Ishikawa (cell line): Measurements from ENCODE around the gene KMT2D.

Experiments
- CEBPB ChIP-seq: IDR thresholded peaks from 2 replicates; pipeline ENCODE4 v1.6.1; 2012
- CREB1 ChIP-seq: IDR thresholded peaks from 2 replicates; pipeline ENCODE4 v1.6.1; 2012; ENCODE audit warnings: low read depth
- EGR1 ChIP-seq: IDR thresholded peaks from 2 replicates; pipeline ENCODE4 v1.6.1; 2012
- EP300 ChIP-seq: IDR thresholded peaks from 2 replicates; pipeline ENCODE4 v1.6.1; 2012; ENCODE audit warnings: borderline replicate concordance
- FOXM1 ChIP-seq: IDR thresholded peaks from 2 replicates; pipeline ENCODE4 v1.6.1; 2012; ENCODE audit warnings: low read depth, borderline replicate concordance
- NFIC ChIP-seq: IDR thresholded peaks from 2 replicates; pipeline ENCODE4 v1.6.1; 2012
- RAD21 ChIP-seq: IDR thresholded peaks from 2 replicates; pipeline ENCODE4 v1.6.1; 2012; ENCODE audit warnings: low read depth
- TAF1 ChIP-seq: IDR thresholded peaks from 2 replicates; pipeline ENCODE4 v1.6.1; 2012; ENCODE audit warnings: low read depth, mild to moderate bottlenecking
- TCF12 ChIP-seq: IDR thresholded peaks from 2 replicates; pipeline ENCODE4 v1.6.1; 2012; ENCODE audit warnings: low read depth
- TEAD4 ChIP-seq: IDR thresholded peaks from 2 replicates; pipeline ENCODE4 v1.6.1; 2012
- USF1 ChIP-seq: IDR thresholded peaks from 2 replicates; pipeline ENCODE4 v1.6.1; 2012
- YY1 ChIP-seq: IDR thresholded peaks from 2 replicates; pipeline ENCODE4 v1.6.1; 2012; ENCODE audit warnings: low read depth
- ZBTB7A ChIP-seq: IDR thresholded peaks from 2 replicates; pipeline ENCODE4 v1.6.1; 2012; ENCODE audit warnings: low read depth
- TF ChIP-seq, protein P1 (sequence below): IDR thresholded peaks from 2 replicates; pipeline ENCODE4 v1.6.1; 2012; ENCODE audit warnings: low read depth, mild to moderate bottlenecking
- TF ChIP-seq, protein P2 (sequence below): IDR thresholded peaks from 2 replicates; pipeline ENCODE4 v1.6.1; 2012

KMT2D gene

GRCh38 chr12:49060237-49061156, at the start of gene KMT2D:
Gene KMT2D (minus strand): TSS chr12:49060794. CDS start chr12:49055324, 5,470 bp downstream.
- no peak for TF ChIP-seq RAD21
- TF ChIP-seq ZBTB7A, result peak; percentile 96; the same call in 1 of the 2 replicates
- TF ChIP-seq, protein P1, sequence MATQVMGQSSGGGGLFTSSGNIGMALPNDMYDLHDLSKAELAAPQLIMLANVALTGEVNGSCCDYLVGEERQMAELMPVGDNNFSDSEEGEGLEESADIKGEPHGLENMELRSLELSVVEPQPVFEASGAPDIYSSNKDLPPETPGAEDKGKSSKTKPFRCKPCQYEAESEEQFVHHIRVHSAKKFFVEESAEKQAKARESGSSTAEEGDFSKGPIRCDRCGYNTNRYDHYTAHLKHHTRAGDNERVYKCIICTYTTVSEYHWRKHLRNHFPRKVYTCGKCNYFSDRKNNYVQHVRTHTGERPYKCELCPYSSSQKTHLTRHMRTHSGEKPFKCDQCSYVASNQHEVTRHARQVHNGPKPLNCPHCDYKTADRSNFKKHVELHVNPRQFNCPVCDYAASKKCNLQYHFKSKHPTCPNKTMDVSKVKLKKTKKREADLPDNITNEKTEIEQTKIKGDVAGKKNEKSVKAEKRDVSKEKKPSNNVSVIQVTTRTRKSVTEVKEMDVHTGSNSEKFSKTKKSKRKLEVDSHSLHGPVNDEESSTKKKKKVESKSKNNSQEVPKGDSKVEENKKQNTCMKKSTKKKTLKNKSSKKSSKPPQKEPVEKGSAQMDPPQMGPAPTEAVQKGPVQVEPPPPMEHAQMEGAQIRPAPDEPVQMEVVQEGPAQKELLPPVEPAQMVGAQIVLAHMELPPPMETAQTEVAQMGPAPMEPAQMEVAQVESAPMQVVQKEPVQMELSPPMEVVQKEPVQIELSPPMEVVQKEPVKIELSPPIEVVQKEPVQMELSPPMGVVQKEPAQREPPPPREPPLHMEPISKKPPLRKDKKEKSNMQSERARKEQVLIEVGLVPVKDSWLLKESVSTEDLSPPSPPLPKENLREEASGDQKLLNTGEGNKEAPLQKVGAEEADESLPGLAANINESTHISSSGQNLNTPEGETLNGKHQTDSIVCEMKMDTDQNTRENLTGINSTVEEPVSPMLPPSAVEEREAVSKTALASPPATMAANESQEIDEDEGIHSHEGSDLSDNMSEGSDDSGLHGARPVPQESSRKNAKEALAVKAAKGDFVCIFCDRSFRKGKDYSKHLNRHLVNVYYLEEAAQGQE, result no peak
- peak; percentile 62 for TF ChIP-seq FOXM1
- TF ChIP-seq EP300, result peak; percentile 73
- peak; percentile 48; the same call in 1 of the 2 replicates for TF ChIP-seq CEBPB
- TF ChIP-seq YY1, result peak; percentile 92
- TF ChIP-seq TAF1, result peak; percentile 99
- TF ChIP-seq USF1, result peak; percentile 81
- peak; percentile 43 for TF ChIP-seq EGR1
- TF ChIP-seq TCF12, result peak; percentile 88
- TF ChIP-seq NFIC, result peak; percentile 60
- TF ChIP-seq, protein P2, sequence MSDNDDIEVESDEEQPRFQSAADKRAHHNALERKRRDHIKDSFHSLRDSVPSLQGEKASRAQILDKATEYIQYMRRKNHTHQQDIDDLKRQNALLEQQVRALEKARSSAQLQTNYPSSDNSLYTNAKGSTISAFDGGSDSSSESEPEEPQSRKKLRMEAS, result peak; percentile 99
- TF ChIP-seq CREB1, result peak; percentile 88
- peak; percentile 60; the same call in 1 of the 2 replicates for TF ChIP-seq TEAD4

- 0 out of 2 replicates have a peak, but pooled peaks have one; percentile 90 for TF ChIP-seq ZBTB7A
- no peak for TF ChIP-seq TAF1
Observed at GRCh38 chr12:49109641-49110463, 49.3 kb upstream of the KMT2D start.

- TF ChIP-seq CEBPB, result peak; percentile 94
- TF ChIP-seq RAD21, result no peak
Observed at GRCh38 chr12:49108958-49109404, 48.4 kb upstream of the KMT2D start.

DNA sequence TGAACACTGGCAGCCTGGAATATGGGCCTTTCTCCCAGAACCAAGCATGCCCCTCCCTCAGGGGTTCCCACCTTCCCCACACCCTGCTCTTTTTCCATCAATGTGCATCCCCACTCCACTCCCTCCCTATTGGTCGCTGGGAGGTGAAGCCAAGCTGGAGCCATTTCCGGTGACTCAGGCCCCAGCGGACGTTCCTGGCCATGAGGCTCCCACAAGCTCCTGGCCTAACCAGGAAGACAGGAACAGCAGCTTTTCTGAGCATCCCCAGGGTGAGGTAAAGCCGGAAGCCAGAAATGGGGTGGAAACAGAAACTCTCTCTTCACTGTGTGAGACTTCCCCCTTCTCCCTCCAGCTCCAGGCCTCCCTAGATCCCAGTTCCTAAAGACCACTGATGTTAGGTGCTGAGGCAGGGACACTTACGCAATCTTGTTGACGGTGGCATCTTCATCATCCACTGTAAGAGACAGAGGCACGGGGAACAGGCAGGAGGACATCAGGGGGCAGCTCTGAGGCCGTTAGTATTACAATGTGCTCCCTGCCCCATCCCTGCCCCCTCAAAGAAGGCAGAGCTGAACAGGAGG, 45.0 kb upstream of the KMT2D start:
- TF ChIP-seq, protein P2, result no peak
- peak; percentile 51 for TF ChIP-seq CEBPB

DNA sequence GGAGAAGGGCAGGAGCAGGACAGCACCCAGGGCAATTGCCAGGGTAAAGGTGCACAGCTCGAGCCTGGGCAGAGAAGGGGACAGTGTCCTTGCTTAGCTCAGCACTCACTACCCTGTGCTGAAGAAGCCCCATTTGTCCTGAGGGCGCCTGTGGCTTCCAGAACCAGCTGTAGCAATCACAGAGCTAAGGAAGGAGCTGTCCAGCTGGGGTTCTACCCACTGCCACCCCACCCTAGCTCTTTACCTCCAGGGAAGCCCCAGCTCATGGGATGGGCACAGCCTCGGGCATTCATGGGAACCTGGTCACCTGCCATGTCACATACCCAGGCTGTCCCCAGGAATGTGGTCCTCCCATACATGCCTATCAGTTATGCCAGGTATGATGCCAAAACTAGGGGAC, 44.2 kb upstream of the KMT2D start:
- TF ChIP-seq EP300 (no peak), NFIC (no peak)
- TF ChIP-seq, protein P1, result peak; percentile 63; the same call in 1 of the 2 replicates

DNA sequence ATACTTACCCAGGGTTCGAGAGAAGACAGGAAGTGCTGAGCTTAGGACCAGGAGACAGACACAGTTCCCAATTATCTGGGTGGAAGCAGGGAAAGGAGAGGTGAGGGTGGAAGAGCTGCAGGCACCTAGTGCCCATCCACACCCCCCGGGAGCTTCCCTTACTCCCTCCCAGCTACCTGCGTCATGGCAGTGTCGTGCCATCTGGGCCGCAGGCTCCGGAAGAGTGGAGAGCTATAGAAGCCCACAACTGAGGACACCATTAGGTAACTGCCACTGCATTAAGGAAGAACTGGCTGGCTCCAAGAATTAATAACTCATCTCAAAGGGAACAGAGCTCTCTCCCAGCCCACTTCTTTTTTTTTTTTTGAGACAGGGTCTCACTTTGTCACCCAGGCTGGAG, 39.8 kb upstream of the KMT2D start:
- no peak for TF ChIP-seq TAF1
- TF ChIP-seq, protein P1, result no peak
